Astrocyte of the spinal cord (primary cell): Measurements from ENCODE around the gene PRKCA.
"Not testable (repeated sequence)": the region's sequence is repeated elsewhere in the genome, so short reads cannot be mapped to it uniquely, and the experiment has no call there.

Experiments used
- DNase-seq: peaks from one replicate; pipeline ENCODE4 v3.0.0; 2011; ENCODE audit warnings: low read depth, low spot score
- H3K4me3 ChIP-seq: 2 replicates; pipeline ENCODE4 v1.5.1; 2011; ENCODE audit warnings: low read depth, mild to moderate bottlenecking, low read length, moderate library complexity
- in situ Hi-C: cut with HindIII; loops from 2 replicates; pipeline ENCODE4 v1.10.0; 2017; ENCODE audit warnings: low sequenced_read_pairs
- TF ChIP-seq, protein P1 (sequence below): IDR thresholded peaks from 2 replicates; pipeline ENCODE4 v1.5.1; 2012; ENCODE audit warnings: low read depth, mild to moderate bottlenecking, low read length, inconsistent platforms

The PRKCA gene

DNA sequence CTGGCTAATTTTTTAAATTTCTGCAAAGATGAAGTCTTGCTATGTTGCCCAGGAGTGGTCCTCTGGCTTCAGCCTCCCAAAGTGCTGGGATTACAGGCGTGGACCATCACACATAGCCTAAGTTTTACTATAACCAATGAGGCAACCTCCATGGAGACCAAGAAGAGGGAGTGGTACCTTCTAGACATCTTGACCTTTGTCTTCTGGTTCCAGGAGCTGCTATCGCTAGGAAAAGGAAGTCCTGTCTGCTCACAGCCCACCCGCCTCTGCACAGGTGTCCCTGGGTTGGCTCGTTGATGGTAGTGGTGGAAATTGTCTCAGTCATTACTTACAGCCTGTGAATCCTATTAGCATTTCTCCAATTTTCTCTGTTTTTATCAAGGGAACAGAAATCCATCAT lies 169.7 kb downstream of the PRKCA start:
- no peak for DNase-seq
- no peak overlapping the region for H3K4me3 ChIP-seq
- in situ Hi-C loops = no loop called here
- TF ChIP-seq, protein P1, sequence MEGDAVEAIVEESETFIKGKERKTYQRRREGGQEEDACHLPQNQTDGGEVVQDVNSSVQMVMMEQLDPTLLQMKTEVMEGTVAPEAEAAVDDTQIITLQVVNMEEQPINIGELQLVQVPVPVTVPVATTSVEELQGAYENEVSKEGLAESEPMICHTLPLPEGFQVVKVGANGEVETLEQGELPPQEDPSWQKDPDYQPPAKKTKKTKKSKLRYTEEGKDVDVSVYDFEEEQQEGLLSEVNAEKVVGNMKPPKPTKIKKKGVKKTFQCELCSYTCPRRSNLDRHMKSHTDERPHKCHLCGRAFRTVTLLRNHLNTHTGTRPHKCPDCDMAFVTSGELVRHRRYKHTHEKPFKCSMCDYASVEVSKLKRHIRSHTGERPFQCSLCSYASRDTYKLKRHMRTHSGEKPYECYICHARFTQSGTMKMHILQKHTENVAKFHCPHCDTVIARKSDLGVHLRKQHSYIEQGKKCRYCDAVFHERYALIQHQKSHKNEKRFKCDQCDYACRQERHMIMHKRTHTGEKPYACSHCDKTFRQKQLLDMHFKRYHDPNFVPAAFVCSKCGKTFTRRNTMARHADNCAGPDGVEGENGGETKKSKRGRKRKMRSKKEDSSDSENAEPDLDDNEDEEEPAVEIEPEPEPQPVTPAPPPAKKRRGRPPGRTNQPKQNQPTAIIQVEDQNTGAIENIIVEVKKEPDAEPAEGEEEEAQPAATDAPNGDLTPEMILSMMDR = no peak

DNA sequence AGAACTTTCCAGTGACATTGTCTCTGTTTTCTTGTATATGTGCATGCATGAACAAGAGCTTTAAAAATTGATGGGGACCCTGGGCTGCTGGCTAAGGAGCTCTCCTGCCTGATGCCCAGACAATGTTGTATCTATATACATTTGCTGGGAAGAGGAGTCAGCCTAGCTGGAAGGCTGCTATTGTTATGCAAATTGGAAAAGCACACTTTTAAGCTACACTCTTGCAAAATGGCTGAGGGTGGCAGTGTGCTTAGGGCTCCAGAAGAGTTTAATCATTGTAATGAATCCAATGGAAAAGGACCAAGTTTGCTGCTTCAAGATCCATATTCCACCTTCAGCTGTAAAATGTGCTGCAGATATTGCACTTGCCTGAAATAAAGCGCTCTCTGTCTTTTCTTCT lies 171.8 kb downstream of the PRKCA start:
- TF ChIP-seq, protein P1 = no peak
- no peak overlapping the region for H3K4me3 ChIP-seq
- DNase-seq = no peak
- in situ Hi-C loops = no loop called here

DNA sequence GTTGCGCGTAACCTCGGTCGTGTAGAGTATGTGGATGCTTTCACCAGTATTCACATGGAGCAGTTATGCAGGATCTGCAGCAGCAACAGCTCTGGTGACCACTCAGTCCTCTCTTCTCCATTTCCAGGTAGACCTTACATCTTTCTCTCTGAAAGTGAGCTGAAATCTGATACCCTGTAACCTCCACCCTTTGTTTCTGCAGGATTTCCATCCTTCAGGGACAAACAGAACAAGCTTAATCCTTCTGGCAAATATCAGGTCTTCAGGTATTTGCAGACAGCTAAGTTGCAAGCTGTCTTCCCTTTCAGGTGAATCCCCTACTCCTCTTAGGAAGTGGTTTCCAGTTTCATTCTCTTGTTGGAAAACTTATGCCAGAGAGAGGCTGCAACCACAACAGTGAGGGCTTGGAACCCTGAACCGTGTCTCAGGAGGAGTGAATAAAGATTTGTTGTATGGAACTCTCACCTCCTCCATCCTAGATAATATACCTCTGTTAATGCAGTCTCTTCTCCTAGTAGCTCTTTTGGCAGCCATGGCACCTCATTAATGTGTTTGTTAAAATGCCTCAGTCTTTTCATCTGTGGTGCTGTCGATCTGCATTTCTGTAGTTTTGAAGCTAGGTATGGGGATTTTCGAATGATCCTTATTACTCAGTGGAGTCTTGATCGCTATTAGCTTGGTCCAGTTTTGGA lies 172.5 kb downstream of the PRKCA start:
- in situ Hi-C loops = no loop called here
- H3K4me3 ChIP-seq = no peak overlapping the region
- TF ChIP-seq, protein P1 = no peak
- DNase-seq = no peak

DNA sequence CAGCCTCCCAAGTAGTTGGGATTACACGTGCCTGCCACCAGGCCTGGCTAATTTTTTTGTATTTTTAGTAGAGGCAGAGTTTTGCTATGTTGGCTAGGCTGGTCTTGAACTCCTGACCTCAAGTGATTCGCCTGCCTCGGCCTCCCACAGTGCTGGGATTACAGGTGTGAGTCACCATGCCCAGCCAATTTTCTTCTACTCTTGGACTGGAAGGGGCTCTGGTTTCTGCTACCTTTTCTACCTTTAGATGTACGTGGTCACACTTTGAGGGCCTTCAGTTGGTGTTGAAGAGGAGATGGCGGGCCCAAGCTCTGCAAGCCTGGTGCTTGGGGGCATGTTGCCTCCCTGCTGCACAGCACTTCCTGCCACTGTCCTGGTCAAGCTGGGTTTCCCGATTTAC lies 173.6 kb downstream of the PRKCA start:
- no peak overlapping the region for H3K4me3 ChIP-seq
- DNase-seq = no peak
- in situ Hi-C loops = no loop called here
- TF ChIP-seq, protein P1 = no peak

DNA sequence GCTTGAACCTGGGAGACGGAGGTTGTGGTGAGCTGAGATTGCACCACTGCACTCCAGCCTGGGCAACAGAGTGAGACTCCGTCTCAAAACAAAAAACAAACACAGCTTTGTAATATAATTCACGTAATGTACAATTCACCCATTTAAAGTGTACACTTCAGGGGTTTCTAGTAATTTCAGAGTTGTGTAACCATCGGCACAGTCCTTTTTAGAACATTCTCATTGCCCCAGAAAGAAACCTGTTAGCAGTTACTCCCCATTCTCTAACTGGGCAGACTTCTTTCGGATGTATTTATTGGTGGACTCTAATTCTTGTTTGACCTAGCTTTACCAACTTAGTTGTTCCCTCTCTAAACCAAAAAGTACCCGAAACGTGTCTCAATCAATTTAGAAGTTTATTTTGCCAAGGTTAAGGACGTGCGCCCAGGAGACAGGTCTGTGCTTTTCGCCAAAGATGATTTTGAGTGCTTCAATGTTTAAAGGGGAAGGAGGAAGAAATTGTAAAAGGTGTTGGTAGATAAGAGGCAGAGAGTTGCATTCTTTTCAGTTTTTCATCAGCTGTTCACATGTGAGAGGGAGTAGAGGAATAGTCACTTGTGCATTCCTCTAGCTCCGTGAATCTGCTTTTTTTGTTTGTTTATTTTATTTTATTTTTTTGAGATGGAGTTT lies 175.3 kb downstream of the PRKCA start:
- no peak overlapping the region for H3K4me3 ChIP-seq
- DNase-seq = no peak
- in situ Hi-C loops = no loop called here
- TF ChIP-seq, protein P1 = no peak

DNA sequence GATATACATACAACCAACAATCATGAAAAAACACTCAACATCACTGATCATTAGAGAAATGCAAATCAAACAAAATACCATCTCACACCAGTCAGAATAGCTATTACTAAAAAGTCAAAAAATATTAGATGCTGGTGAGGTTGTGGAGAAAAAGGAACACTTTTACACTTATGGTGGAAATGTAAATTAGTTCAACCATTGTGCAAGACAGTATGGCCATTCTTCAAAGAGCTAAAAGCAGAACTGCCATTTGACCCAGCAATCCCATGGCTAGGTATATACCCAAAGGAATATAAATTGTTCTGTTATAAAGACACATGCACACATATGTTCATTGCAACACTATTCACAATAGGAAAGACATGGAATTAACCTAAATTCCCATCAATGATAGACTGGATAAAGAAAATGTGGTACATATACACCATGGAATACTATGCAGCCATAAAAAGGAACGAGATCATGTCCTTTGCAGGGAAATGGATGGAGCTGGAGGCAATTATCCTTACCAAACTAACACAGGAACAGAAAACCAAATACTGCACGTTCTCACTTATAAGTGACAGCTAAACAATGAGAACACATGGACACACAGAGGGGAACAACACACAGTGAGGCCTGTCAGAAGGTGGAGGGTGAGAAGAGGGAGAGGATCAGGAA lies 176.9 kb downstream of the PRKCA start:
- in situ Hi-C loops, DNase-seq, H3K4me3 ChIP-seq: not testable (repeated sequence)

DNA sequence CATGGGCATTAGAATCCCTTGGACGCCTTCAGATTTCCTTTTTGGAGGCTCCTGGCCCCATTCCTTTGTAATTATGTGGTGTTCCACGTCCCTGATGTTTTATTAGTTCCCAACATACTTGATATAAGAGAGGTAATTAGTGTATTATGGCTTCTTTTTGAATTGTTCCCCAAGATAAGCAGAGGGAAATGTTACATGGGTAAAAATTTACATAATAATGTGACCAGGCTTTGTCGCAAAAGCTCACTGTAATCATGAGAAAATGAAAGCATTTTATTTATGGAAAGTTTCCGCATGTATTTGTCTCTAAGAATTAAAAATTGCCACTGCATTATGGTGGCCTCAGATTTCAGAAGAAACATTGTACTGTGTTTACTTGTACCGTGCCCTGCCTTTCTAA lies 177.8 kb downstream of the PRKCA start:
- in situ Hi-C loops = no loop called here
- no peak overlapping the region for H3K4me3 ChIP-seq
- no peak for DNase-seq
- TF ChIP-seq, protein P1 = no peak
